SJSA1 (cell line): ENCODE results near the gene SAMD15. TPM values are rescaled to one million over a fixed set of nuclear protein-coding genes. Genes with fewer than 3 reads are reported as not detected.
"Not testable (repeated sequence)": the region's sequence is repeated elsewhere in the genome, so short reads cannot be mapped to it uniquely, and the experiment has no call there.

Source experiments
- DNase-seq, 2 experiments: peaks; one replicate each; pipeline ENCODE4 v3.0.0-alpha.2; 2015 to 2020; ENCODE audit warnings: low spot score in 2 of 2, low read depth in 1 of 2
- H3K27ac ChIP-seq: fragments of 250-450 bp; sonication (Bioruptor Pico); 2 replicates; pipeline ENCODE4 v1.5.1; 2020; ENCODE audit warnings: mild to moderate bottlenecking, moderate library complexity
- H3K27me3 ChIP-seq: fragments of 250-450 bp; sonication (Bioruptor Pico); replicated peaks from 2 replicates; pipeline ENCODE4 v1.5.1; 2020; ENCODE audit warnings: mild to moderate bottlenecking, moderate library complexity
- H3K36me3 ChIP-seq: fragments of 250-450 bp; sonication (Bioruptor Pico); 2 replicates; pipeline ENCODE4 v1.5.1; 2020; ENCODE audit warnings: mild to moderate bottlenecking
- H3K4me1 ChIP-seq: fragments of 250-450 bp; sonication (Bioruptor Pico); replicated peaks from 2 replicates; pipeline ENCODE4 v1.6.1; 2021; ENCODE audit warnings: mild to moderate bottlenecking
- H3K4me3 ChIP-seq: fragments of 250-450 bp; sonication (Bioruptor Pico); 2 replicates; pipeline ENCODE4 v1.5.1; 2020; ENCODE audit warnings: mild to moderate bottlenecking
- H3K9me3 ChIP-seq: fragments of 250-450 bp; sonication (Bioruptor Pico); replicated peaks from 2 replicates; pipeline ENCODE4 v1.5.1; 2020; ENCODE audit warnings: mild to moderate bottlenecking
- total RNA-seq: library from RNA; depleted of rRNA; stranded (reverse); fragments of >200 nt; shearing (Covaris generic); gene quantifications from 2 replicates; pipeline ENCODE4 v1.2.3, GENCODE V29; 2014

The SAMD15 gene
- total RNA-seq, 1 experiment from 2014 or later: 0.82 TPM

DNA sequence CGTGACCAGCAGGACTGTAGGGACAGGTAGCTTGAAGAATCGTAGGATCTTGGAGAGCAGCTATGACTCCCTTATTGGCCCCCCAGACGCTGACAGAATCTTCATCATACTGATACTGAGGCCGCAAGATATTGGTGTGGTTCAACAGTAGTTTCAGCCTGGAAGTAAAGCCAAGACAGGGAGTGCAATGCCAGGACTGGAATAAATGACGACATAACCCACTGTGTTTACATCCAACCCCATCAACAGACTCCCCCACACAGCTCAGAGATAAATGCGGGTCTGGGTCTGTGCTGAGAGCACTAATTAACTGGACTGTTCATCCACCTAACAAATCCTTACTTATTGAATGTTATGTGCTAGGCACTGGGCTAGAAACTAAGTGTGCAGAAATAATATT, 29.5 kb downstream of the SAMD15 start:
- no peaks in the 10 kb centered on the region for H3K36me3 ChIP-seq
- no peaks in the 10 kb centered on the region for H3K27me3 ChIP-seq
- H3K9me3 ChIP-seq: no peaks in the 10 kb centered on the region
- H3K4me3 ChIP-seq: no peak overlapping the region
- no peak for DNase-seq
- no peaks in the 10 kb centered on the region for H3K4me1 ChIP-seq
- H3K27ac ChIP-seq: no peak overlapping the region

DNA sequence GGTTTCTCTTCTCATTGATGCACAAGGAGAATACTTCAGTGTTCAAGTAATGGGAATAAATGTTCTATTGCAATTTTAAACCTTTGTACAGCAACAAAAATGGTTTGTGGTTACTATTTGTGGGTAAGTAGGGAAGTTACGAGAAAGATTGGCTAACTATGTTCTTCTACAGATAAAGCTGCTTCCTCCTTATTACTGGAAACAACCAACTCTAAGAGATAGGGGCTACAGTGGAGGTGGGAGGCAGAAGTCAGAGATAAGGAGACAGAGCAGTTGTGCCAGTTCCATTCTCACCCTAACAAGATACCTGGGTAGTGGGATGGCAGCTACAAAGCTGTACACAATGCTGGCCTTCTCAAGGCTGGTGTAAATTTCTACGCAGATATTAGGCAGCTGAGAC, 30.0 kb downstream of the SAMD15 start:
- DNase-seq: no peak
- Histone ChIP-seq H3K27ac (no peak overlapping the region), H3K4me3 (no peak overlapping the region)

DNA sequence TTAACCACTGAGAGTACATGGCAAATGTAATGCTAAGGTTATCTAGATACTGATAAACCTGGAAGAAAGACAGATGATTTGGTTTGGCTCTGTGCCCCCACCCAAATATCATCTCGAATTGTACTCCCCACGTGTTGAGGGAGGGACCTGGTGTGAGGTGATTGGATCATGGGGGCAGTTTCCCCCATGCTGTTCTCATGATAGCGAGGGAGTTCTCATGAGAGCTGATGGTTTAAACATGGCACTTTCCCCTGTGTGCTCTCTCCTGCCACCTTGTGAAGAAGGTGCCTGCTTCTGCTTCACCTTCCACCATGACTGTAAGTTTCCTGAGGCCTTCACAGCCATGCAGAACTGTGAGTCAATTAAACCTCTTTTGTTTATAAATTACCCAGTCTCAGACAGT, 32.0 kb downstream of the SAMD15 start:
- DNase-seq: no peak
- H3K27me3 ChIP-seq: no peaks in the 10 kb centered on the region
- H3K4me1 ChIP-seq: no peaks in the 10 kb centered on the region

More for the DNA sequence above, 30.0 kb downstream of the SAMD15 start:
- H3K4me1 ChIP-seq: no peaks in the 10 kb centered on the region
- no peaks in the 10 kb centered on the region for H3K9me3 ChIP-seq
- H3K36me3 ChIP-seq: no peaks in the 10 kb centered on the region
- no peaks in the 10 kb centered on the region for H3K27me3 ChIP-seq

DNA sequence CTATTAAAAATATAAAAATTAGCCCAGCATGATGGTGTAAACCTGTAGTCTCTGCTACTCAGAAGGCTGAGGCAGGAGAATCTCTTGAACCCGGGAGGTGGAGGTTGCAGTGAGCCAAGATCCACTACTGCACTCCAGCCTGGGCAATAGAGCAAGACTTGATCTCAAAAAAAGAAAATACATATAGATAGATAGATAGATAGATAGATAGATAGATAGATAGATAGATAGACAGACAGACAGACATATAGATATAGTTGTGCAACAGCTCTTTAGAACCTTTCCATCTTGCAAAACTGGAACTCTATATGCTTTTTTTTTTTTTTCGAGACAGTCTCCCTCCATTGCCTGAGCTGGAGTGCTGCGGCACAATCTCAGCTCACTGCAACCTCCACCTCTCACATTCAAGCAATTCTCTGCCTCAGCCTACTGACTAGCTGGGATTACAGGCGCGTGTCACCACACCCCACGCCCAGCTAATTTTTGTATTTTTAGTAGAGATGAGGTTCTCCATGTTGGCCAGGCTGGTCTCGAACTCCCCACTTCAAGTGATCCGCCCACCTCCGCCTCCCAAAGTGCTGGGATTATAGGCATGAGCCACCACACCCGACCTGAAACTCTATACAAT, 38.3 kb downstream of the SAMD15 start:
- H3K36me3 ChIP-seq, H3K27me3 ChIP-seq, H3K27ac ChIP-seq, DNase-seq, H3K4me1 ChIP-seq, H3K4me3 ChIP-seq, H3K9me3 ChIP-seq: not testable (repeated sequence)

More for the DNA sequence above, 32.0 kb downstream of the SAMD15 start:
- Histone ChIP-seq H3K4me3 (no peak overlapping the region), H3K27ac (no peak overlapping the region), H3K36me3 (no peaks in the 10 kb centered on the region), H3K9me3 (no peaks in the 10 kb centered on the region)

DNA sequence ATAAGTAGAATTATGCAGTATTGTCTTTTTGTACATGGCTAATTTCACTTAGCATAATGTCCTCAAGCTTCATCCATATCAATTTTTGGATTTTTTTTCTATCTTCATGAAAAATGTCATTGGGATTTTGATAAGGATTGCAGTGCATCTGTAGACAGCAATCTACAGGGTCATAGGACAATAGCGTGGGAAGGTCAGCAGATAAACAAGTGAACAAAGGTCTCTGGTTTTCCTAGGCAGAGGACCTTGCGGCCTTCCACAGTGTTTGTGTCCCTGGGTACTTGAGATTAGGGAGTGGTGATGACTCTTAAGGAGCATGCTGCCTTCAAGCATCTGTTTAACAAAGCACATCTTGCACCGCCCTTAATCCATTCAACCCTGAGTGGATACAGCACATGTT, 38.9 kb downstream of the SAMD15 start:
- DNase-seq, H3K36me3 ChIP-seq, H3K9me3 ChIP-seq: not testable (repeated sequence)

DNA sequence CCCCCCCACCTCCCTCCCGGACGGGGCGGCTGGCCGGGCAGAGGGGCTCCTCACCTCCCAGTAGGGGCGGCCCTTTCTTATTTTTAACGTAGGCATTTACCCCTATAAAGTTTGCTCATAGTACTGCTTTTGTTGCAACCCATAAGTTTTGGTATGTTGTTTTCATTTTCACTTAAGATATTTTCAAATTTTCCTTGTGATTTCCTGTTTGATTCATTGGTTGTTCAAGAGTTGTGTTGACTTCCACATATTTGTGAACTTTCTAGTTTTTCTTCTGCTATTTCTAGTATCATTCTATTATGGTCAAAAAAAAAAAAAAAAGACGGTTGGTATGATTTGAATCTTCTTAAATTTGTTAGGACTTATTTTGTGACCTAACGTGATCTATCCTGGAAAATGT, 39.7 kb downstream of the SAMD15 start:
- no peak for DNase-seq
- H3K27me3 ChIP-seq: no peaks in the 10 kb centered on the region
- H3K4me1 ChIP-seq: no peaks in the 10 kb centered on the region
- H3K4me3 ChIP-seq: no peak overlapping the region
- H3K36me3 ChIP-seq: no peaks in the 10 kb centered on the region
- no peaks in the 10 kb centered on the region for H3K9me3 ChIP-seq
- H3K27ac ChIP-seq: no peak overlapping the region

More for the DNA sequence above, 38.9 kb downstream of the SAMD15 start:
- H3K27ac ChIP-seq, H3K27me3 ChIP-seq, H3K4me1 ChIP-seq, H3K4me3 ChIP-seq: not testable (repeated sequence)

DNA sequence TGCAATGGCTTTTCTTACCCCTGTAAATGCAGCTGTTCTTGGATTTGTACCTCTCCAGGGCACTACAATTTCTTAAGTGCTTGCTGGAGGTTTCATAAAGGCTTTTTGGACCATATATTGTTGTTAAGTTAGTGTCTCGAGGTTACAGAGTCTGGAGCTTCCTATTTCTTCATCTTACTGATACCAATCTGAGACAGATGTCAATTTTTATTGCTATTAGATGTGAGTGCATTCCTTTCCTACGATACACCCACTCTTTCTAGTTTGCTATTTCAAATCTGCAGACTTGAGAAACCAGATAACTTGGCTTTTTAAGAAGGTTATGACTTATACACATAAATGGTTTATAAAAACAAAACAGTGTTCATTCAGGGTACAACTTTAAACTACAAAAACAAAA, 44.0 kb downstream of the SAMD15 start:
- H3K27ac ChIP-seq: no peak overlapping the region
- no peak for DNase-seq
- H3K4me1 ChIP-seq: no peaks in the 10 kb centered on the region
- no peaks in the 10 kb centered on the region for H3K27me3 ChIP-seq
- H3K4me3 ChIP-seq: no peak overlapping the region
- no peaks in the 10 kb centered on the region for H3K9me3 ChIP-seq
- H3K36me3 ChIP-seq: peaks cover 8% of the 10 kb centered on the region; the same call in 1 of the 2 replicates

DNA sequence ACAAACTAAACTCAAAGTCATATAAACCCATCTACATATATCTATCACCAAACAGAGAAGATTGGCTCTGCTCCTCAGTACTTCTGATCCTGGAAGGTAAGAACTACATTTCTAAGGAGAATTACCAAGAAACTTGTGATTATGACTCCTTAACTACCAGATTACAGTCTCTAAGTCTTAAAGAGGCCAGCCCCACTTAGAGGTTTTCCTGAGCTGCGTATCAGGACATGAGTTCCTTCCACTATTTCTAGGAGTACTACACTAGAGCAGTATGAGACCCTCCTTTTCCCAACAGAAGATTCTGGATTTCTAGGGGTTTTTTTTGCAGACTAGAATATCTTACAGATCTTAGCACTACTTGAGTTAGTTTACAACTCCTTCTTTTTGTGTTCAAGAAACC, 46.2 kb downstream of the SAMD15 start, which contains the start of gene NOXRED1:
TSS of gene NOXRED1 (minus strand) at position 101 of the 400 bp plus-strand sequence. CDS start 634 bp downstream, outside the sequence.
- Histone ChIP-seq H3K36me3 (peaks cover 23% of the 10 kb centered on the region), H3K27me3 (no peaks in the 10 kb centered on the region), H3K27ac (no peak within 1 kb of the TSS), H3K4me3 (no peak within 1 kb of the TSS), H3K9me3 (no peaks in the 10 kb centered on the region), H3K4me1 (no peaks in the 10 kb centered on the region)
- DNase-seq: no peak

DNA sequence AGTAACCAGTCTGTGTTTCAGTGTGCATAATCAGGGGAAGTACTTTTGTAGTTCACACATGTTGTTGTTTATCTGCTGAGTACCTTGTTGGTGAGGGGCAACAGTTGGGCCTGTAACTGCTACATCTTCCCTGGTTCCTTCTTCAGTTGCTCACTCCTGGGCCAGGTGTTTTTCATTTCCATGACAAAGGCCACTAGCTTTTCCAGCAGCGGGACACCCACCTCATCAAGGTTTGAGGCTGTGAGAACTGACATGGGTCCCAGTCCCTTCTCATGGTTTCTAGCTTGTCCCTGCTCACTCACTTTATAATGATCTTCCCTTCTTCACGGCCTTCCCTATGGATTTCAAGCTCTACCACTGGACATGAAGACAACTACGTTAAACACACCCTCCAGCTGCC, 47.7 kb downstream of the SAMD15 start:
- no peak for DNase-seq
- peaks cover 32% of the 10 kb centered on the region for H3K36me3 ChIP-seq
- H3K4me1 ChIP-seq: no peaks in the 10 kb centered on the region
- H3K27me3 ChIP-seq: no peaks in the 10 kb centered on the region
- H3K9me3 ChIP-seq: no peaks in the 10 kb centered on the region
- H3K27ac ChIP-seq: no peak overlapping the region
- H3K4me3 ChIP-seq: no peak overlapping the region

DNA sequence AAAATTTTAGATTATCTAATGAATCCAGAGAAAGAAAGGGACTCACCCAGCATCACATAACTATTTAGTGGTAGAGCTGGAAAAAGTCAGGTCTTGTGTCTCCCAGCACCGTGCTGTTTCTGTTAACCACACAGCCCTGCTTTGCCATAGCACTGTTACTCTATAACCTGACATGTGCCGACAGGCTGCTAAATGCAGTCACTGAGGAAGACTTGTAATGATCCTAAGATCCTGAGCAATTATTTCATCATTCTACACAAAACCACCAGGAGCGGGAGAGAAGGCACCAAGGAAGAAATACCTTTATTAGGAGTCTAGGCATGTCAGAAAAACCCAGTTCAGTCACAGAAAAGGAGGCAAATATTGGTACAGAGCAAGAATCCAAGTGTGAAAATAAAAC, 49.2 kb downstream of the SAMD15 start:
- H3K36me3 ChIP-seq: peaks cover 32% of the 10 kb centered on the region
- H3K4me3 ChIP-seq: no peak overlapping the region

DNA sequence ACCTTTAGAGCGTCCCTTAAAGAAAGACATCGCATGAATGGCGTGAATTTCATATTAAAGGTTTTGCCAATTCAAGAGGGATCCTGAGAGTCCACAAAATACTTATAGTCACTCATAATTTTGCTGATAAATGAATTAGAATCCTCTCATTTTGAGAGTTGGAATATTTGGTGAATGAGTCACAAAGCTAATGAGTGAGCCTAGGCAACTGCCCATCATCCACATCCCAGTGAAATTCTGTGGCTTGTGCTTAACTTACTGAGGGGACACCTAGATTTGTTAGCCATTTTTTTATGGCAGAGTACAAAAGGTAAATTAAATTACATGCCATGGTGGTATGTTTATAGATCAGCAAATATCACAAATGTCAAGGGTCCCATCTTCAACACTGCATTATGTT, 58.9 kb downstream of the SAMD15 start:
- no peak for DNase-seq
- no peaks in the 10 kb centered on the region for H3K27me3 ChIP-seq
- H3K9me3 ChIP-seq: no peaks in the 10 kb centered on the region
- H3K4me1 ChIP-seq: no peaks in the 10 kb centered on the region
- H3K36me3 ChIP-seq: peaks cover 13% of the 10 kb centered on the region
- H3K27ac ChIP-seq: no peak overlapping the region
- no peak overlapping the region for H3K4me3 ChIP-seq

More for the DNA sequence above, 49.2 kb downstream of the SAMD15 start:
- Histone ChIP-seq H3K9me3 (no peaks in the 10 kb centered on the region), H3K4me1 (no peaks in the 10 kb centered on the region), H3K27ac (no peak overlapping the region), H3K27me3 (no peaks in the 10 kb centered on the region)
- no peak for DNase-seq

DNA sequence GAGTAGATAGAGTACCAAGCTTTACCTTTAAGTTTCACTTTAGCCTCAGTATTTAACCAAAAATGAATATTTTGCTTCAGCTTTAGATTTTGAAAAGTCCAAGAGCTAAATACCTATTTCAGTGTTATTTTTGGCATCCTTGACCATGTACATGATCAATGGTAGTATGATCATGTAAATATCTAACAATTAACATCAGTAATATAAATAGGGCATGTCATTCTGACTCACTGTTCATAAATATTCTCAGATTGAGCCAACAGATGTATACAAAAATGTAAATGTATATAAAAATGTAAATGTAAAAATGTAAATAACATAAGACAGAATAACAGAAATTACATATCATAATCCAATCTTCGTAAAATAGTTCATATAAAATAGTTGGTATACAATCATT, 61.4 kb downstream of the SAMD15 start:
- Histone ChIP-seq H3K27me3 (no peaks in the 10 kb centered on the region), H3K4me3 (no peak overlapping the region), H3K4me1 (no peaks in the 10 kb centered on the region), H3K36me3 (peaks cover 26% of the 10 kb centered on the region), H3K27ac (no peak overlapping the region), H3K9me3 (no peaks in the 10 kb centered on the region)
- no peak for DNase-seq

DNA sequence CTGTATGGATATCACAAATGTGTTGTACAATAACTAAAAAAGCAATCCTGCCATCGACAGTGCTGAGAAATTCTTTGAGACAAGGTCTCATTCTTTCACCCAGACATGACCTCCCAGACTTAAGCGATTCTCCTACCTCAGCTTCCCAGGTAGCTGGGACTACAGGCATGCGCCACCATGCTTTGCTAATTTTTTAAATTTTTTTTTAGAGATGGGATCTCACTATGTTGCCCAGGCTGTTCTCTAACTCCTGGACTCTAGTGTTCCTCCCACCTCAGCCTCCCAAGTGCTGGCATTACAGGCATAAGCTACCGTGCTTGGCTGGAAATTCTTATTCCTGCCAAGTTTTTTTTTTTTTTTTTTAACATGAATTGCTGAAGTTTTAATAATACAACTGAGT, 62.7 kb downstream of the SAMD15 start:
- Histone ChIP-seq H3K4me3 (no peak overlapping the region), H3K36me3 (peaks cover 26% of the 10 kb centered on the region), H3K9me3 (no peaks in the 10 kb centered on the region), H3K27ac (no peak overlapping the region), H3K4me1 (no peaks in the 10 kb centered on the region), H3K27me3 (no peaks in the 10 kb centered on the region)
- no peak for DNase-seq
